NCI-H2196 (cell line): ENCODE measurements around the gene ADAMTS5.

Experiments used
- DNase-seq: peaks from one replicate; lab custom pipeline; 2025; ENCODE audit not compliant: unreplicated experiment; lab: John Stamatoyannopoulos, UW

ADAMTS5 gene

GRCh38 chr21:26949830-26950229 is 17.1 kb downstream of the ADAMTS5 start:
- no peak for DNase-seq

- no peak for DNase-seq
Measured at GRCh38 chr21:26948194-26948593, 18.7 kb downstream of the ADAMTS5 start.

GRCh38 chr21:26946744-26947446 is 20.0 kb downstream of the ADAMTS5 start:
- DNase-seq = no peak

- DNase-seq = no peak
Measured at GRCh38 chr21:26945916-26946675, 20.8 kb downstream of the ADAMTS5 start.

- no peak for DNase-seq
Measured at GRCh38 chr21:26943921-26944320, 23.0 kb downstream of the ADAMTS5 start.

GRCh38 chr21:26941421-26941820 is 25.5 kb downstream of the ADAMTS5 start:
- DNase-seq = no peak

- DNase-seq = no peak
Measured at GRCh38 chr21:26939601-26940111, 27.2 kb downstream of the ADAMTS5 start.

- DNase-seq = no peak
Measured at GRCh38 chr21:26936641-26937040, 30.2 kb downstream of the ADAMTS5 start.

GRCh38 chr21:26935977-26936376 is 30.9 kb downstream of the ADAMTS5 start:
- DNase-seq = no peak

- no peak for DNase-seq
Measured at GRCh38 chr21:26934383-26934782, 32.5 kb downstream of the ADAMTS5 start.

- no peak for DNase-seq
Measured at GRCh38 chr21:26933448-26933847, 33.4 kb downstream of the ADAMTS5 start.

- DNase-seq = no peak
Measured at GRCh38 chr21:26925636-26926035, 41.3 kb downstream of the ADAMTS5 start.

GRCh38 chr21:26925122-26925521 is 41.8 kb downstream of the ADAMTS5 start:
- no peak for DNase-seq

- no peak for DNase-seq
Measured at GRCh38 chr21:26923986-26924385, 42.9 kb downstream of the ADAMTS5 start.

- no peak for DNase-seq
Measured at GRCh38 chr21:26920055-26920454, 46.8 kb downstream of the ADAMTS5 start.

- no peak for DNase-seq
Measured at GRCh38 chr21:26918323-26919079, 48.4 kb downstream of the ADAMTS5 start.

GRCh38 chr21:26916799-26917198 is 50.1 kb downstream of the ADAMTS5 start:
- DNase-seq = no peak

- DNase-seq = no peak
Measured at GRCh38 chr21:26914557-26914956, 52.3 kb downstream of the ADAMTS5 start.

- no peak for DNase-seq
Measured at GRCh38 chr21:26912466-26912865, 54.4 kb downstream of the ADAMTS5 start.

- no peak for DNase-seq
Measured at GRCh38 chr21:26909972-26910371, 56.9 kb downstream of the ADAMTS5 start.

- DNase-seq = no peak
Measured at GRCh38 chr21:26900980-26901379, 65.9 kb downstream of the ADAMTS5 start.

- DNase-seq = no peak
Measured at GRCh38 chr21:26892151-26892550, 74.7 kb downstream of the ADAMTS5 start.
